ENCODE measurements around the gene MTERF4.

The MTERF4 gene

DNA sequence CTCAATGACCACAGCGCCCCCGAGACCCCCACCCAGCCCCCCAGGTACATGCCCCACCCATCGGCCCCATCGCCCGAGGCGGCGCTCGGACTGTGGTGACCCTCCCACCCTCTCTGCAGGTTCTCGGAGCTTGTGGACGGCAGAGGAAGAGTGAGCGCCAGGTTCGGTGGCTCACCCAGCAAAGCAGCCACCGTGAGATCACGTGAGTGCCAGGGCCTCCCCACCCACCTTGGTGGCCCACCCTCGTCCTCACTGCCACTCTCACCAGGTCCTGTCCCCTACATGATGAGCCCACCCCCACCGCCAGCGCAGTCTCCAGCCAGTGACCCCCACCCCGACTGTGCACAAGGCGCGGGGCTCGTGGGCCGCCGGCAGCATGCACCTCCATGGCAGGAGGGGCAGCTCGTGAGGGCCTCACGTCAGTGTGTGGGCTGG lies 30.4 kb downstream of the MTERF4 start:
- Histone ChIP-seq H3K27ac (no peak overlapping the region), H3K4me1 (no peaks in the 10 kb centered on the region), H3K9ac (no peak overlapping the region), H3K36me3 (peaks cover 15% of the 10 kb centered on the region; the same call in 1 of the 2 replicates), H3K4me3 (no peak overlapping the region), H3K4me2 (no peak overlapping the region), H4K20me1 (peaks cover 20% of the 10 kb centered on the region; the same call in 1 of the 2 replicates), H3K27me3 (no peaks in the 10 kb centered on the region), H3K9me3 (no peaks in the 10 kb centered on the region)
- no peak for TF ChIP-seq Cebpa-rat (IDR thresholded peaks at IDR 0.05)

DNA sequence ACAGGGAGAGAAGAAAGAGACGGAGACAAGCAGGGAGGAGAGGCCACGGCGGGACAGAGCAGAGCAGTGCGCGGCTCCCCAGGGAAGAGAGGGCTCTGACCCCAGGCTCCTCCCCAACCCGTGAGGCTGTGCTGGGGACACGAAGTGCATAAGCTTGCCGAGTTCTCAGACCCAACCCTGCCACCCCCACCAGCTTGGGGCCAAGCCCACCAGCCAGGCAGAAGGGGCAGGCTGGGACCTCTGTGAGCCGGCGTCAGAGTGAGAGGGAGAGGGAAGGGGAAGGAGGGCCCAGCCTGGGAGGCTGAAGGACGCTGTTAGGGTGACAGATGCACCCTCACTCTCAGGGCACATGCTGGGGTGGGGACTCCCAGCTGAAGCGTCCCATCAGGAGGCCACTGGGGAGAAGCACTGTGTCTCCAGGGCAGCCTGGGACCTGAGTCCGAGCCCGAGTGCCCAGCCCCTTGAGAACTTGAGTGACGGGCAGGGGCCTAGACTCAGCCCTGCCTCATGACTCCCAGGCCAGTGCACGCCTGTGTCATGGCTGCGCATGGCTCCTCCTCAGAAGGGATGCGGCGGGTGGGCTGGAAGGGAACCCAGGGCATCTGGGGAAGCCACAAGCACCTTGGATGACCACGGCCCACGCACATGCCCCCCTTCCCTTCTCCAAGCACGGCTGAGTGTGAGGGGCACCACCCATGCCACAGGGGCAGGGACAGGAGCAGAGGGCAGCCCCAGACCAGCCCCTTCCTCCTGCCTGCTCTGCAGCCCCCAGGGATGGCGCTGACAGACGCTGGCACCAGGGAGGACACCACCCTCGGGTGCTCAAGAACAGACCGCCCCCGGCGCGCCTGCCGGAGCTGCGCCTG lies 31.0 kb downstream of the MTERF4 start:
- Histone ChIP-seq H3K4me1 (no peaks in the 10 kb centered on the region), H3K27me3 (no peaks in the 10 kb centered on the region), H3K27ac (no peak overlapping the region), H3K4me2 (no peak overlapping the region), H3K9ac (no peak overlapping the region), H3K4me3 (no peak overlapping the region), H4K20me1 (peaks cover 20% of the 10 kb centered on the region; the same call in 1 of the 2 replicates), H3K9me3 (no peaks in the 10 kb centered on the region), H3K36me3 (peaks cover 15% of the 10 kb centered on the region; the same call in 1 of the 2 replicates)
- TF ChIP-seq Cebpa-rat (IDR thresholded peaks at IDR 0.05) = no peak

DNA sequence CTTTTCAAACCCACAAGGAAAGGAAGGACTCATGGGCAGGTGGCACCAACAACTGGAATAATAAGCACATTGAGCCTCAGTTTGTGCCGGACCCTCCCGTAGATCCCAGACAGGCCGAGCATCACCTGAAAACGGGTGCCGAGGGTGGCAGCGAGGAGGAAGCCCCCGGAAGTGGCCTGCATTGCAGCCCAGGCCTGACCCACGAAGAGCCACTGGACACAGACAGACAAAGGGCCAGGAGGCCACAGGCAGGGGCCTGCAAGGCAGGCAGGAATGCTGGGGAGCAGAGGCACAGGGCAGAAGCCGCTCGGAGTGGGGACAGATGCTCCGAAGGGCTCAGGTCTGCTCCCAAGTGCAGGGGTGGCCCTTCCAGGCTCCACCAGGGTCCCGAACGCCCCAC lies 31.7 kb downstream of the MTERF4 start:
- Histone ChIP-seq H3K9me3 (no peaks in the 10 kb centered on the region), H4K20me1 (peaks cover 20% of the 10 kb centered on the region; the same call in 1 of the 2 replicates), H3K4me3 (no peak overlapping the region)

DNA sequence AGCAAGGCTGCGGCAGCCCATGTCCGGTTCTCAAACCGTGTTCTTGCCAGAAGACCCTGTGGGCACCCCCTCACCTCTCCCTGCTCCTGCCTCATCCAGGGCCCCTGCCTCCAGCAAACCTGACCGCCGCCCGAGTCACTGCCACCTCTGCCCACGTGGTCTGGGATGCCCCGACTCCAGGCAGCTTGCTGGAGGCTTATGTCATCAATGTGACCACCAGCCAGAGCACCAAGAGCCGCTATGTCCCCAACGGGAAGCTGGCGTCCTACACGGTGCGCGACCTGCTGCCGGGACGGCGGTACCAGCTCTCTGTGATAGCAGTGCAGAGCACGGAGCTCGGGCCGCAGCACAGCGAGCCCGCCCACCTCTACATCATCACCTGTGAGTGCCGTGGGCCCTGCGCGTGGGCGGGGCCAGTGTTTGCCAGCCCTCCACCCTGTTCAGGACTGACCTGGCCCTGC lies 32.2 kb downstream of the MTERF4 start:
- Histone ChIP-seq H3K9me3 (no peaks in the 10 kb centered on the region), H4K20me1 (peaks cover 20% of the 10 kb centered on the region; the same call in 1 of the 2 replicates), H3K4me3 (no peak overlapping the region), H3K36me3 (peaks cover 8% of the 10 kb centered on the region; the same call in 1 of the 2 replicates), H3K27ac (no peak overlapping the region), H3K27me3 (no peaks in the 10 kb centered on the region), H3K4me2 (no peak overlapping the region), H3K9ac (no peak overlapping the region), H3K4me1 (no peaks in the 10 kb centered on the region)
- TF ChIP-seq Cebpa-rat (IDR thresholded peaks at IDR 0.05) = no peak

More for the DNA sequence above, 31.7 kb downstream of the MTERF4 start:
- Histone ChIP-seq H3K4me1 (no peaks in the 10 kb centered on the region), H3K4me2 (no peak overlapping the region), H3K27ac (no peak overlapping the region), H3K27me3 (no peaks in the 10 kb centered on the region), H3K36me3 (peaks cover 13% of the 10 kb centered on the region; the same call in 1 of the 2 replicates), H3K9ac (no peak overlapping the region)
- TF ChIP-seq Cebpa-rat (IDR thresholded peaks at IDR 0.05) = no peak

- no peaks in the 10 kb centered on the region for H3K27me3 ChIP-seq
Measured at GRCh38 chr2:241068942-241069810, 32.9 kb downstream of the MTERF4 start.

DNA sequence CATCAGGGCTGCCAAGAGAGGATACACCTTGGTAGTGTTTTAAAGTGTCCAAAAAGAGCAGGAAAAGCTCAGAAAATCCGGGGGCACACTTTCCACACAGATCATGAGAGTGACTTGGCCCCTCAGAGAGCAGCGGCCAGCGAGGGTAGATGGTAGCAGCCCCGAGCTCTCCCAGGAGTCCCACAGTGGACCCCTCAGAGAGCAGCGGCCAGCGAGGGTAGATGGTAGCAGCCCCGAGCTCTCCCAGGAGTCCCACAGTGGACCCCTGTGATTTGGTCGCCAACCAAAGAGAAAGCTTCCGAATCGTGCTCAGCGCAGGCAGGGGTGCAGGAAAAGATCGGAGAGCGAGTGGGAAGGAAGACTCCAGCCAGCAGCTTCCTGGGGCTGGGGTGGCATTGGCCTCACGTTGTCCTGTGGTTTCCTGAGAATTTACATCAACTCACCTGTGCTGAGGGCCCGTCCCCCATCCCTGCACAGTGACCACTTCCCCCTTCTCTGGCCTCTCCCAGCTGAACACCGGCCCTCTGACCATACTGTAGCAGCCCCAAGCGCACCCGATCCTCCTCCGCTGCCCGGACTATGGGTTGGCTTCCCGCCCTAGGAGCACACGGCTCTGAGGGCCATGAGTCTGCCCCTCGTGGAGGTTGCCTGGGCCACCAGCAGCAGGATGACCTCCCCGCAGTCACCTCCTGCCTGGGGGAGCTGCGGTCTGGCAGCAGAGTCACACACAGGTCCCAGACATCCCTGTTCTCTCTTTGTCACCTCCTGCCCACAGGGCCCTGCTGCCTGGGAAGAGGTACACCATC lies 33.7 kb downstream of the MTERF4 start:
- Histone ChIP-seq H3K27me3 (no peaks in the 10 kb centered on the region), H3K36me3 (no peaks in the 10 kb centered on the region), H3K4me3 (no peak overlapping the region), H3K4me2 (no peak overlapping the region), H3K9ac (no peak overlapping the region), H3K9me3 (no peaks in the 10 kb centered on the region), H4K20me1 (peaks cover 20% of the 10 kb centered on the region; the same call in 1 of the 2 replicates), H3K4me1 (no peaks in the 10 kb centered on the region; the same call in 1 of the 2 replicates), H3K27ac (no peak overlapping the region)
- no peak for TF ChIP-seq Cebpa-rat (IDR thresholded peaks at IDR 0.05)

More at GRCh38 chr2:241068942-241069810, 32.9 kb downstream of the MTERF4 start:
- TF ChIP-seq Cebpa-rat (IDR thresholded peaks at IDR 0.05) = no peak
- Histone ChIP-seq H3K9ac (no peak overlapping the region), H3K27ac (no peak overlapping the region), H4K20me1 (peaks cover 20% of the 10 kb centered on the region; the same call in 1 of the 2 replicates), H3K4me3 (no peak overlapping the region), H3K4me2 (no peak overlapping the region), H3K9me3 (no peaks in the 10 kb centered on the region), H3K36me3 (peaks cover 4% of the 10 kb centered on the region; the same call in 1 of the 2 replicates), H3K4me1 (no peaks in the 10 kb centered on the region; the same call in 1 of the 2 replicates)

DNA sequence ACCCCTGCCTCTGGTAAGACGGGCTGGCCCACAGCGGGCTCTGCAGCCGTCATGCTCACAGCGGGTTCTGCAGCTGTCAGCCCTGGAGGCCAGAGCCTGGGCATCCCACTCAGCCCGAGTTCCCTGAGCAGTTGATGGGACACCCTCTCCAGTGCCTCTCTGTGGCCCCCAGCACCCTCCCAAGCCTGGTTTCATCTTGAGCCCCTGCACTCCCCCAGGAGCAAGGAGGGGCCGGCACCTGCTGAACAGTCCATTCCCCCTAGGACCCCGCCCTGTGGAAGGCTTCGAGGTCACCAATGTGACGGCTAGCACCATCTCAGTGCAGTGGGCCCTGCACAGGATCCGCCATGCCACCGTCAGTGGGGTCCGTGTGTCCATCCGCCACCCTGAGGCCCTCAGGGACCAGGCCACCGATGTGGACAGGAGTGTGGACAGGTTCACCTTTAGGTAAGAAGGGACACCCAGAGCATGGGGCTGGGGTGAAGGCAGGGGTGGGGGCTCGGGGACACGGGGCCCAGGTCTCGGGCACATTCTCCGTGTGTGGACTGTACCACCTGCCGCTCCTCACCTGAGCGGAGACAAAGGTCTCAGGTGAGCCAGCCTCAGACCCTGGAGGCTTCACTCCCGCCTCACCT lies 34.5 kb downstream of the MTERF4 start:
- Histone ChIP-seq H3K4me2 (no peak overlapping the region), H3K4me1 (no peaks in the 10 kb centered on the region; the same call in 1 of the 2 replicates), H3K27ac (no peak overlapping the region), H3K4me3 (no peak overlapping the region), H3K9ac (no peak overlapping the region), H3K36me3 (no peaks in the 10 kb centered on the region), H3K27me3 (no peaks in the 10 kb centered on the region), H4K20me1 (peaks cover 20% of the 10 kb centered on the region; the same call in 1 of the 2 replicates), H3K9me3 (no peaks in the 10 kb centered on the region)
- TF ChIP-seq Cebpa-rat (IDR thresholded peaks at IDR 0.05) = no peak

- no peaks in the 10 kb centered on the region for H3K9me3 ChIP-seq
- no peak overlapping the region for H3K4me3 ChIP-seq
- no peaks in the 10 kb centered on the region; the same call in 1 of the 2 replicates for H3K4me1 ChIP-seq
- no peaks in the 10 kb centered on the region for H3K36me3 ChIP-seq
- no peak overlapping the region for H3K27ac ChIP-seq
- no peaks in the 10 kb centered on the region for H3K27me3 ChIP-seq
- H4K20me1 ChIP-seq = peaks cover 20% of the 10 kb centered on the region; the same call in 1 of the 2 replicates
- no peak overlapping the region for H3K4me2 ChIP-seq
- no peak for TF ChIP-seq Cebpa-rat (IDR thresholded peaks at IDR 0.05)
- H3K9ac ChIP-seq = no peak overlapping the region
Measured at GRCh38 chr2:241066893-241067341, 35.2 kb downstream of the MTERF4 start.

Data from BLaER1 (cell line).